IMR-90 (cell line): Measurements from ENCODE around the gene PDZRN3. TPM values are rescaled to one million over a fixed set of nuclear protein-coding genes. Genes with fewer than 3 reads are reported as not detected.

Experiments used
- ATAC-seq: fragments of 200-7000 bp; cut with Tn5 transposase; 2 replicates; pipeline ENCODE4 v1.9.1; 2020; ENCODE audit warnings: low read depth, mild to moderate bottlenecking, moderate library complexity
- BruUV-seq: library from RNA; stranded (reverse); fragments of 400-500 nt; replicated peaks from 2 replicates; lab custom pipeline; 2021; lab: Mats Ljungman, UMichigan
- CTCF ChIA-PET: fragments of 300-600 bp; formaldehyde crosslinking; extraction: SDS; loops from one replicate; lab custom pipeline; 2021; ENCODE audit warnings: antibody characterized with exemption; lab: Yijun Ruan, JAX
- POLR2A ChIA-PET: fragments of 300-600 bp; sonication (Branson Sonifier 250); formaldehyde crosslinking; loops from one replicate; lab custom pipeline; 2022; ENCODE audit warnings: antibody characterized with exemption; ENCODE audit not compliant: unreplicated experiment; lab: Charles Lee
- DNase-seq: peaks from one replicate; pipeline ENCODE4 v3.0.0; 2013
- H2AFZ ChIP-seq: replicated peaks from 2 replicates; pipeline ENCODE3; 2013; ENCODE audit warnings: low read length, mild to moderate bottlenecking; ENCODE audit not compliant: poor library complexity
- H2AK5ac ChIP-seq: 2 replicates; pipeline ENCODE4 v1.6.1; 2013; ENCODE audit warnings: low read depth, low read length, inconsistent platforms
- H2AK9ac ChIP-seq: replicated peaks from 2 replicates; pipeline ENCODE3; 2013; ENCODE audit warnings: mild to moderate bottlenecking, low read depth, low read length, moderate library complexity; ENCODE audit not compliant: poor library complexity
- H2BK120ac ChIP-seq: 2 replicates; pipeline ENCODE4 v1.6.1; 2013; ENCODE audit warnings: low read depth, low read length, inconsistent platforms
- H2BK15ac ChIP-seq: 3 replicates; pipeline ENCODE4 v1.6.1; 2013; ENCODE audit warnings: low read depth, low read length, inconsistent platforms
- H2BK20ac ChIP-seq: 2 replicates; pipeline ENCODE4 v1.6.1; 2013; ENCODE audit warnings: low read depth, mild to moderate bottlenecking, inconsistent platforms, low read length, moderate library complexity
- H2BK5ac ChIP-seq: 2 replicates; pipeline ENCODE4 v1.6.1; 2013; ENCODE audit warnings: mild to moderate bottlenecking, low read depth, low read length, inconsistent platforms; ENCODE audit not compliant: poor library complexity, severe bottlenecking
- H3K14ac ChIP-seq: replicated peaks from 2 replicates; pipeline ENCODE4 v1.6.1; 2013; ENCODE audit warnings: low read depth, low read length, inconsistent platforms
- H3K18ac ChIP-seq: 2 replicates; pipeline ENCODE4 v1.6.1; 2013; ENCODE audit warnings: low read depth, low read length, control low read depth
- H3K23ac ChIP-seq: 2 replicates; pipeline ENCODE4 v1.6.1; 2013; ENCODE audit warnings: low read depth, low read length, inconsistent platforms
- H3K27ac ChIP-seq: 2 replicates; pipeline ENCODE4 v1.5.1; 2013; ENCODE audit warnings: mild to moderate bottlenecking, control low read depth, low read length; ENCODE audit not compliant: insufficient read depth
- H3K27me3 ChIP-seq: 2 replicates; pipeline ENCODE4 v1.6.1; 2013; ENCODE audit warnings: low read length; ENCODE audit not compliant: control insufficient read depth, insufficient read depth
- H3K36me3 ChIP-seq: 2 replicates; pipeline ENCODE4 v1.6.1; 2013; ENCODE audit warnings: low read length, mixed read lengths; ENCODE audit not compliant: control insufficient read depth, insufficient read depth
- H3K4ac ChIP-seq: 2 replicates; pipeline ENCODE4 v1.6.1; 2013; ENCODE audit warnings: low read depth, low read length, inconsistent platforms
- H3K4me1 ChIP-seq: 2 replicates; pipeline ENCODE4 v1.6.1; 2013; ENCODE audit warnings: low read length, mixed read lengths; ENCODE audit not compliant: control insufficient read depth, insufficient read depth
- H3K4me2 ChIP-seq: 2 replicates; pipeline ENCODE4 v1.6.1; 2013; ENCODE audit warnings: low read depth, mild to moderate bottlenecking, control low read depth, low read length, moderate library complexity
- H3K4me3 ChIP-seq: 2 replicates; pipeline ENCODE4 v1.5.1; 2013; ENCODE audit warnings: low read depth, mild to moderate bottlenecking, control low read depth, low read length, moderate library complexity; ENCODE audit not compliant: insufficient read depth
- H3K56ac ChIP-seq: 2 replicates; pipeline ENCODE4 v1.6.1; 2013; ENCODE audit warnings: low read length, inconsistent platforms; ENCODE audit not compliant: insufficient read depth; ENCODE audit errors: extremely low read depth
- H3K79me1 ChIP-seq, 2 experiments: 2 replicates each; pipeline ENCODE4 v1.6.1; 2013; ENCODE audit warnings: low read length in 2 of 2, inconsistent platforms in 1 of 2, low read depth in 1 of 2
- H3K9ac ChIP-seq: 2 replicates; pipeline ENCODE4 v1.6.1; 2013; ENCODE audit warnings: low read depth, low read length, control low read depth
- H3K9me1 ChIP-seq: 2 replicates; pipeline ENCODE4 v1.6.1; 2013; ENCODE audit warnings: low read length, inconsistent platforms; ENCODE audit not compliant: insufficient read depth
- H3K9me3 ChIP-seq: 2 replicates; pipeline ENCODE4 v1.6.1; 2013; ENCODE audit warnings: low read length; ENCODE audit not compliant: control insufficient read depth, insufficient read depth
- H4K20me1 ChIP-seq: 2 replicates; pipeline ENCODE4 v1.6.1; 2013; ENCODE audit warnings: low read length, inconsistent platforms; ENCODE audit not compliant: insufficient read depth
- H4K5ac ChIP-seq: 2 replicates; pipeline ENCODE4 v1.6.1; 2013; ENCODE audit warnings: mild to moderate bottlenecking, low read depth, low read length, control low read depth
- H4K8ac ChIP-seq, 2 experiments: 2 replicates each; pipeline ENCODE4 v1.6.1; 2013; ENCODE audit warnings: low read depth in 2 of 2, low read length in 2 of 2, control low read depth in 1 of 2, inconsistent platforms in 1 of 2
- H4K91ac ChIP-seq: 2 replicates; pipeline ENCODE4 v1.6.1; 2013; ENCODE audit warnings: low read depth, low read length, inconsistent platforms; ENCODE audit not compliant: insufficient read depth
- BHLHE40 ChIP-seq: fragments of 150-350 bp; IDR thresholded peaks from 2 replicates; pipeline ENCODE4 v1.6.1; 2016; ENCODE audit warnings: mild to moderate bottlenecking, low read depth, low read length
- CEBPB ChIP-seq: IDR thresholded peaks from 2 replicates; pipeline ENCODE4 v1.6.1; 2012; ENCODE audit warnings: low read depth, low read length, improper control_type of control experiment
- CHD1 ChIP-seq: IDR thresholded peaks from 2 replicates; pipeline ENCODE4 v1.6.1; 2012; ENCODE audit warnings: low read depth, low read length, improper control_type of control experiment
- FOS ChIP-seq: fragments of 150-350 bp; IDR thresholded peaks from 2 replicates; pipeline ENCODE4 v1.6.1; 2016; ENCODE audit warnings: low read depth, low read length
- MAFK ChIP-seq: IDR thresholded peaks from 2 replicates; pipeline ENCODE4 v1.6.1; 2012; ENCODE audit warnings: low read depth, low read length, improper control_type of control experiment
- MAZ ChIP-seq: IDR thresholded peaks from 2 replicates; pipeline ENCODE4 v1.6.1; 2012; ENCODE audit warnings: low read depth, mild to moderate bottlenecking, low read length, improper control_type of control experiment, moderate library complexity, borderline replicate concordance
- MXI1 ChIP-seq: IDR thresholded peaks from 2 replicates; pipeline ENCODE4 v1.6.1; 2012; ENCODE audit warnings: low read depth, mild to moderate bottlenecking, low read length, moderate library complexity, borderline replicate concordance
- NFE2L2 ChIP-seq: fragments of 150-350 bp; IDR thresholded peaks from 2 replicates; pipeline ENCODE4 v1.6.1; 2016; ENCODE audit warnings: low read depth, mild to moderate bottlenecking, low read length
- POLR2A ChIP-seq: IDR thresholded peaks from 2 replicates; pipeline ENCODE4 v1.6.1; 2012; ENCODE audit warnings: mild to moderate bottlenecking, low read depth, low read length
- RAD21 ChIP-seq: IDR thresholded peaks from 2 replicates; pipeline ENCODE4 v1.6.1; 2012; ENCODE audit warnings: low read length, improper control_type of control experiment
- RCOR1 ChIP-seq: IDR thresholded peaks from 2 replicates; pipeline ENCODE4 v1.6.1; 2012; ENCODE audit warnings: mild to moderate bottlenecking, low read length, improper control_type of control experiment; ENCODE audit not compliant: insufficient replicate concordance
- SMC3 ChIP-seq: fragments of 150-350 bp; IDR thresholded peaks from 2 replicates; pipeline ENCODE4 v1.6.1; 2016; ENCODE audit warnings: low read depth, mild to moderate bottlenecking, antibody characterized with exemption, low read length, moderate library complexity
- WGBS, 2 experiments: methylation state at CpG; one replicate each; pipeline versions ENCODE4 v1.1.5 to v1.1.7; 2013; ENCODE audit warnings: missing lambda C conversion rate in 2 of 2; ENCODE audit not compliant: insufficient read length in 1 of 2; ENCODE audit errors: extremely low coverage in 2 of 2; 5-methylcytosine and 5-hydroxymethylcytosine counted together
- dilution Hi-C: fragments of 300-500 bp; cut with HindIII; formaldehyde crosslinking; loops from one replicate; pipeline ENCODE4 v1.14.3; 2018; ENCODE audit warnings: low sequenced_read_pairs; ENCODE audit not compliant: unreplicated experiment
- in situ Hi-C: fragments of 300-500 bp; cut with MboI; formaldehyde crosslinking; loops from 3 replicates; pipeline ENCODE4 v1.14.3; 2019; ENCODE audit warnings: low sequenced_read_pairs, inconsistent platforms, mixed read lengths
- intact Hi-C: fragments of 100-400 bp; cut with micrococcal nuclease; formaldehyde crosslinking; loops from 2 replicates; pipeline ENCODE4 v1.10.0; 2022
- polyA plus RNA-seq, 3 experiments: library from polyadenylated mRNA; depleted of rRNA; stranded (reverse); fragments of >200 nt; gene quantifications; 2 replicates each; pipeline ENCODE4 v1.2.3, GENCODE V29; 2012; ENCODE audit warnings: low replicate concordance in 1 of 3
- total RNA-seq: library from RNA; depleted of rRNA; stranded (reverse); fragments of >200 nt; gene quantifications from 2 replicates; pipeline ENCODE4 v1.2.3, GENCODE V29; 2012
- TF ChIP-seq, protein P1 (sequence below): fragments of 150-350 bp; IDR thresholded peaks from 2 replicates; pipeline ENCODE4 v1.6.1; 2016; ENCODE audit warnings: low read depth, mild to moderate bottlenecking, low read length, moderate library complexity, borderline replicate concordance
- TF ChIP-seq, protein P2 (sequence below): fragments of 150-350 bp; IDR thresholded peaks from 2 replicates; pipeline ENCODE4 v1.6.1; 2017; ENCODE audit warnings: mild to moderate bottlenecking, antibody characterized with exemption, low read length, low read depth
- TF ChIP-seq, protein P3 (sequence below): conservative IDR thresholded peaks from 2 replicates; pipeline ENCODE4 v1.5.1; 2012; ENCODE audit warnings: mild to moderate bottlenecking, low read depth, low read length, improper control_type of control experiment

PDZRN3 gene
- total and polyA plus RNA-seq, 2 of the 4 experiments (the other 2 are of a cell fraction): 9.4 to 17.0 TPM

DNA sequence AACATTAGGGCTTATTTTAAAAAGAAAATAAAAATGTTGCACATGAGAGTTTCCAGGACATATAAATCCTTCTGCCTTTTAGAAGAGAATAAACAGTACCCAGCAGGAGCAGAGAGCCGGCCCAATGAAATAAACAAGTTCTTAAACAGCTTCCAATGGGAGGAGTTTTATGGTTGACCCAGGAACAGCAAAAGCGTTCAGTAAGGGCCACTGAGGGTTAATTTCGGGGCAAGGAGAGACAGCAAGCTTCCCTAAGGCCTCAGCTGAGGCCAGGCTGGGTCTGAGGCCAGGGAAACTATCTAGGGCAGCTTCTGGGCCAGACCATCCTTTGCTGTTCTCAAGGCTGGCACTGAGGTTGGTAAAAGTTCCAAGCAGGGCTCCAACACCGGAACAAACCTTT, 3.4 kb downstream of the PDZRN3 start:
- DNase-seq (no peak), ATAC-seq (no peak)
- intact Hi-C loops: loop anchor here (5.0 kb wide), 3 partner anchors 164 to 519 kb away; no protein-coding TSS in a partner anchor
- Histone ChIP-seq H2BK120ac (peak overlapping the region; percentile 78), H2BK5ac (peak overlapping the region; percentile 22), H3K9me1 (no peaks in the 10 kb centered on the region; the same call in 1 of the 2 replicates), H2BK20ac (peak overlapping the region; percentile 18; the same call in 1 of the 2 replicates), H3K18ac (peak overlapping the region; percentile 79), H3K56ac (peak overlapping the region; percentile 46; the same call in 1 of the 2 replicates), H4K8ac (peak overlapping the region; percentile 8 to 66; a peak in 2 of 4 replicates), H3K9me3 (no peaks in the 10 kb centered on the region), H3K9ac (peak overlapping the region; percentile 70), H2AFZ (peak overlapping the region; percentile 72), H3K14ac (peak overlapping the region; percentile 17; the same call in 1 of the 2 replicates), H2AK5ac (peak overlapping the region; percentile 44; the same call in 1 of the 2 replicates), H3K27me3 (no peaks in the 10 kb centered on the region), H3K4me3 (peak overlapping the region; percentile 71), H4K5ac (peak overlapping the region; percentile 58), H3K79me1 (peaks cover 12 to 55% of the 10 kb centered on the region in 2 experiments), H2AK9ac (peak overlapping the region; percentile 12), H3K27ac (peak overlapping the region; percentile 93), H3K36me3 (peaks cover 2% of the 10 kb centered on the region; the same call in 1 of the 2 replicates), H2BK15ac (peak overlapping the region; percentile 60; the same call in 1 of the 3 replicates), H3K4me2 (peak overlapping the region; percentile 81), H3K23ac (peak overlapping the region; percentile 55), H3K4ac (peak overlapping the region; percentile 83), H3K4me1 (peaks cover 5% of the 10 kb centered on the region; the same call in 1 of the 2 replicates), H4K20me1 (peaks cover 38% of the 10 kb centered on the region; the same call in 1 of the 2 replicates), H4K91ac (no peak overlapping the region)
- 0% methylated on average over 1 of the region's 4 CpGs; no CpG with 5 or more reads in 1 of the 2 experiments for WGBS, 2 experiments
- CTCF ChIA-PET: interaction anchor here (0.5 to 1.9 kb wide), 5 partner anchors 74 to 119 kb away, joined by 3 to 10 read pairs (median 4); no protein-coding TSS in a partner anchor
- POLR2A ChIA-PET: no interaction called here
- in situ Hi-C loops: loop anchor here (25.0 kb wide), 1 partner anchor 109 kb away; no protein-coding TSS in a partner anchor
- dilution Hi-C loops: loop anchor here (25.0 kb wide), 1 partner anchor 109 kb away; no protein-coding TSS in a partner anchor
- BruUV-seq: no TSS peak
- TF ChIP-seq BHLHE40 (no peak), RCOR1 (no peak), FOS (no peak), SMC3 (no peak), CHD1 (no peak), CEBPB (no peak), RAD21 (no peak), MAZ (no peak), POLR2A (no peak), MAFK (no peak), NFE2L2 (no peak), MXI1 (no peak)
- TF ChIP-seq, protein P1, sequence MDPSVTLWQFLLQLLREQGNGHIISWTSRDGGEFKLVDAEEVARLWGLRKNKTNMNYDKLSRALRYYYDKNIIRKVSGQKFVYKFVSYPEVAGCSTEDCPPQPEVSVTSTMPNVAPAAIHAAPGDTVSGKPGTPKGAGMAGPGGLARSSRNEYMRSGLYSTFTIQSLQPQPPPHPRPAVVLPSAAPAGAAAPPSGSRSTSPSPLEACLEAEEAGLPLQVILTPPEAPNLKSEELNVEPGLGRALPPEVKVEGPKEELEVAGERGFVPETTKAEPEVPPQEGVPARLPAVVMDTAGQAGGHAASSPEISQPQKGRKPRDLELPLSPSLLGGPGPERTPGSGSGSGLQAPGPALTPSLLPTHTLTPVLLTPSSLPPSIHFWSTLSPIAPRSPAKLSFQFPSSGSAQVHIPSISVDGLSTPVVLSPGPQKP: no peak
- TF ChIP-seq, protein P2, sequence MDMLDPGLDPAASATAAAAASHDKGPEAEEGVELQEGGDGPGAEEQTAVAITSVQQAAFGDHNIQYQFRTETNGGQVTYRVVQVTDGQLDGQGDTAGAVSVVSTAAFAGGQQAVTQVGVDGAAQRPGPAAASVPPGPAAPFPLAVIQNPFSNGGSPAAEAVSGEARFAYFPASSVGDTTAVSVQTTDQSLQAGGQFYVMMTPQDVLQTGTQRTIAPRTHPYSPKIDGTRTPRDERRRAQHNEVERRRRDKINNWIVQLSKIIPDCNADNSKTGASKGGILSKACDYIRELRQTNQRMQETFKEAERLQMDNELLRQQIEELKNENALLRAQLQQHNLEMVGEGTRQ: no peak
- TF ChIP-seq, protein P3, sequence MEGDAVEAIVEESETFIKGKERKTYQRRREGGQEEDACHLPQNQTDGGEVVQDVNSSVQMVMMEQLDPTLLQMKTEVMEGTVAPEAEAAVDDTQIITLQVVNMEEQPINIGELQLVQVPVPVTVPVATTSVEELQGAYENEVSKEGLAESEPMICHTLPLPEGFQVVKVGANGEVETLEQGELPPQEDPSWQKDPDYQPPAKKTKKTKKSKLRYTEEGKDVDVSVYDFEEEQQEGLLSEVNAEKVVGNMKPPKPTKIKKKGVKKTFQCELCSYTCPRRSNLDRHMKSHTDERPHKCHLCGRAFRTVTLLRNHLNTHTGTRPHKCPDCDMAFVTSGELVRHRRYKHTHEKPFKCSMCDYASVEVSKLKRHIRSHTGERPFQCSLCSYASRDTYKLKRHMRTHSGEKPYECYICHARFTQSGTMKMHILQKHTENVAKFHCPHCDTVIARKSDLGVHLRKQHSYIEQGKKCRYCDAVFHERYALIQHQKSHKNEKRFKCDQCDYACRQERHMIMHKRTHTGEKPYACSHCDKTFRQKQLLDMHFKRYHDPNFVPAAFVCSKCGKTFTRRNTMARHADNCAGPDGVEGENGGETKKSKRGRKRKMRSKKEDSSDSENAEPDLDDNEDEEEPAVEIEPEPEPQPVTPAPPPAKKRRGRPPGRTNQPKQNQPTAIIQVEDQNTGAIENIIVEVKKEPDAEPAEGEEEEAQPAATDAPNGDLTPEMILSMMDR: no peak
